ENCODE results near the gene FYCO1.

DNA sequence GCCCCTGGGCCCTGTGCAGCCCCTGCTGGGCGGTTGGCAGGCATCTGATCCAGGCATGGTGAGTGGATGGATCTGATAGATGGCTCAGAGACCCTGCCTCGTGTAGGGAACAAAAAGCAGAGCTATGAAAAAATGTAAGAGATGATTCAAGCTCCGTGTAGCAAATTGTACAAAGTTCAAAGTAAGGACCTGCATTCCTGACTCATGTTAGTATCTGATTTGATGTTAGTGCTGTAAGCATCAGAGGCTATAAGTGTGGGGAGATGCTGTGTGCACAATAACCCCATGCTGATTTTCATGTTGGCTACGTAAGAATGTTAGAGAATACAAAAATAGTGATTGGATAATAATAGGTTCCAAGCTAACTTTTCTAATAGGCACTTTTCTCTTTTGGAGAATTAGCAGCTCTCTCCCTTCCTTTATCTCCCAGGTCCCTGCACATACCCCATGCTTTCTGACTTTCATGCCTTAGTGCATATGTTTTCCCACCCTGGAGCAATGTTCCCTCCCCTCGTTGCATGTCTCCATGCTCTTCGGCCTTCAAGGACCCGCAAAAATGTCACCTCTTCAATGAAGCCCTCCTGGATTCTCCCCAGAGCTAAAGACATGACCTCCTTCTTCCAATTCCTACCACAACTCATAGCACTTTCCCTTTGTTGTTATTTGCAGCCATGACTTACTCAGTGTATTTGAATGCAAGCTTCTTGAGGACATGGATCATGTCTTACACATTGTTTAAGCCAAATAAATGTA is 107.7 kb downstream of the FYCO1 start:
- TF ChIP-seq, protein P1, sequence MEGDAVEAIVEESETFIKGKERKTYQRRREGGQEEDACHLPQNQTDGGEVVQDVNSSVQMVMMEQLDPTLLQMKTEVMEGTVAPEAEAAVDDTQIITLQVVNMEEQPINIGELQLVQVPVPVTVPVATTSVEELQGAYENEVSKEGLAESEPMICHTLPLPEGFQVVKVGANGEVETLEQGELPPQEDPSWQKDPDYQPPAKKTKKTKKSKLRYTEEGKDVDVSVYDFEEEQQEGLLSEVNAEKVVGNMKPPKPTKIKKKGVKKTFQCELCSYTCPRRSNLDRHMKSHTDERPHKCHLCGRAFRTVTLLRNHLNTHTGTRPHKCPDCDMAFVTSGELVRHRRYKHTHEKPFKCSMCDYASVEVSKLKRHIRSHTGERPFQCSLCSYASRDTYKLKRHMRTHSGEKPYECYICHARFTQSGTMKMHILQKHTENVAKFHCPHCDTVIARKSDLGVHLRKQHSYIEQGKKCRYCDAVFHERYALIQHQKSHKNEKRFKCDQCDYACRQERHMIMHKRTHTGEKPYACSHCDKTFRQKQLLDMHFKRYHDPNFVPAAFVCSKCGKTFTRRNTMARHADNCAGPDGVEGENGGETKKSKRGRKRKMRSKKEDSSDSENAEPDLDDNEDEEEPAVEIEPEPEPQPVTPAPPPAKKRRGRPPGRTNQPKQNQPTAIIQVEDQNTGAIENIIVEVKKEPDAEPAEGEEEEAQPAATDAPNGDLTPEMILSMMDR (conservative IDR thresholded peaks at IDR 0.05; ENCODE audit: low read length) = no peak
- no peak for TF ChIP-seq EZH2phosphoT487 (IDR thresholded peaks at IDR 0.05; ENCODE audit: borderline replicate concordance)
